ENCODE data around the gene DIPK1B.
"Not testable (repeated sequence)": the region's sequence is repeated elsewhere in the genome, so short reads cannot be mapped to it uniquely, and the experiment has no call there.

- peak in 2 of 3 experiments; percentile 44 to 54 for TF ChIP-seq CTCF (IDR thresholded peaks at IDR 0.05)
- TF ChIP-seq POLR2A (IDR thresholded peaks at IDR 0.05): not testable (repeated sequence)
Observed at GRCh38 chr9:136760834-136761544, 48.6 kb downstream of the DIPK1B start.
